Memory B cell (primary cell): ENCODE measurements around the gene PRMT7.

Source experiments
- ATAC-seq: fragments of 150-1000 bp; cut with Tn5 transposase; 2 replicates; pipeline ENCODE4 v1.10.0; 2021; ENCODE audit warnings: low read depth, mild to moderate bottlenecking, moderate library complexity
- DNase-seq, 2 donors: peaks; one replicate each; pipeline ENCODE4 v3.0.0; 2022; ENCODE audit warnings: low spot score in 2 of 2
- H3K27ac Mint-ChIP-seq: one replicate; pipeline ENCODE4 v1.8.0; 2022; ENCODE audit warnings: mild to moderate bottlenecking, moderate library complexity, mixed read lengths
- H3K27me3 Mint-ChIP-seq: one replicate; pipeline ENCODE4 v1.8.0; 2022; ENCODE audit warnings: mixed read lengths
- H3K36me3 Mint-ChIP-seq: one replicate; pipeline ENCODE4 v1.8.0; 2022; ENCODE audit warnings: mild to moderate bottlenecking, mixed read lengths
- H3K4me1 Mint-ChIP-seq: one replicate; pipeline ENCODE4 v1.8.0; 2022; ENCODE audit warnings: mixed read lengths
- H3K4me3 Mint-ChIP-seq: one replicate; pipeline ENCODE4 v1.8.0; 2022; ENCODE audit warnings: mild to moderate bottlenecking, moderate library complexity, mixed read lengths
- H3K9me3 Mint-ChIP-seq: one replicate; pipeline ENCODE4 v1.8.0; 2022; ENCODE audit warnings: mixed read lengths

Gene PRMT7

GRCh38 chr16:68364561-68364998, 53.8 kb downstream of the PRMT7 start:
- Mint-ChIP-seq H3K27me3 (no peaks in the 10 kb centered on the region), H3K4me1 (peaks cover 38% of the 10 kb centered on the region), H3K9me3 (no peaks in the 10 kb centered on the region), H3K27ac (no peak overlapping the region), H3K4me3 (peak overlapping the region; percentile 11), H3K36me3 (peaks cover 3% of the 10 kb centered on the region)
- DNase-seq, result no peak
- no peak for ATAC-seq

GRCh38 chr16:68365167-68365817, 54.5 kb downstream of the PRMT7 start:
- peak overlapping the region; percentile 62 for H3K27ac Mint-ChIP-seq

GRCh38 chr16:68366062-68366461, 55.2 kb downstream of the PRMT7 start:
- no peak for ATAC-seq
- Mint-ChIP-seq H3K27ac (no peak overlapping the region), H3K36me3 (no peaks in the 10 kb centered on the region), H3K4me1 (peaks cover 47% of the 10 kb centered on the region), H3K27me3 (no peaks in the 10 kb centered on the region), H3K9me3 (no peaks in the 10 kb centered on the region), H3K4me3 (no peak overlapping the region)
- no peak for DNase-seq

More at GRCh38 chr16:68365167-68365817, 54.5 kb downstream of the PRMT7 start:
- no peak for ATAC-seq
- Mint-ChIP-seq H3K4me1 (peaks cover 41% of the 10 kb centered on the region), H3K36me3 (peaks cover 3% of the 10 kb centered on the region), H3K27me3 (no peaks in the 10 kb centered on the region), H3K9me3 (no peaks in the 10 kb centered on the region), H3K4me3 (peak overlapping the region; percentile 46)
- DNase-seq, result no peak

- DNase-seq, result no peak
- peak; percentile 3 for ATAC-seq
- Mint-ChIP-seq H3K27ac (peak overlapping the region; percentile 90), H3K4me1 (peaks cover 47% of the 10 kb centered on the region), H3K9me3 (no peaks in the 10 kb centered on the region), H3K27me3 (no peaks in the 10 kb centered on the region), H3K4me3 (no peak overlapping the region), H3K36me3 (no peaks in the 10 kb centered on the region)
Observed at GRCh38 chr16:68367030-68367429, 56.2 kb downstream of the PRMT7 start.

GRCh38 chr16:68367440-68367839, 56.6 kb downstream of the PRMT7 start:
- Mint-ChIP-seq H3K9me3 (no peaks in the 10 kb centered on the region), H3K27me3 (no peaks in the 10 kb centered on the region), H3K4me1 (peaks cover 48% of the 10 kb centered on the region), H3K4me3 (no peak overlapping the region), H3K27ac (peak overlapping the region; percentile 90), H3K36me3 (no peaks in the 10 kb centered on the region)
- DNase-seq (no peak), ATAC-seq (no peak)

- H3K4me1 Mint-ChIP-seq, result peaks cover 50% of the 10 kb centered on the region
- H3K9me3 Mint-ChIP-seq, result no peaks in the 10 kb centered on the region
- ATAC-seq, result no peak
- H3K36me3 Mint-ChIP-seq, result no peaks in the 10 kb centered on the region
- no peaks in the 10 kb centered on the region for H3K27me3 Mint-ChIP-seq
- DNase-seq, result no peak
- H3K27ac Mint-ChIP-seq, result peak overlapping the region; percentile 90
- H3K4me3 Mint-ChIP-seq, result peak overlapping the region; percentile 84
Observed at GRCh38 chr16:68367891-68368290, 57.1 kb downstream of the PRMT7 start.

GRCh38 chr16:68368301-68368888, 57.6 kb downstream of the PRMT7 start:
- ATAC-seq (peak; percentile 83), DNase-seq (peak; percentile 46 to 53)
- H3K27me3 Mint-ChIP-seq, result no peaks in the 10 kb centered on the region
- peaks cover 50% of the 10 kb centered on the region for H3K4me1 Mint-ChIP-seq
- peak overlapping the region; percentile 84 for H3K4me3 Mint-ChIP-seq
- H3K9me3 Mint-ChIP-seq, result no peaks in the 10 kb centered on the region
- H3K27ac Mint-ChIP-seq, result peak overlapping the region; percentile 90
- no peaks in the 10 kb centered on the region for H3K36me3 Mint-ChIP-seq

- ATAC-seq (no peak), DNase-seq (no peak)
- no peaks in the 10 kb centered on the region for H3K36me3 Mint-ChIP-seq
- no peaks in the 10 kb centered on the region for H3K9me3 Mint-ChIP-seq
- peaks cover 50% of the 10 kb centered on the region for H3K4me1 Mint-ChIP-seq
- peak overlapping the region; percentile 90 for H3K27ac Mint-ChIP-seq
- no peaks in the 10 kb centered on the region for H3K27me3 Mint-ChIP-seq
- H3K4me3 Mint-ChIP-seq, result peak overlapping the region; percentile 84
Observed at GRCh38 chr16:68369168-68369567, 58.3 kb downstream of the PRMT7 start.

- no peaks in the 10 kb centered on the region for H3K27me3 Mint-ChIP-seq
- DNase-seq (no peak), ATAC-seq (peak; percentile 17)
- H3K27ac Mint-ChIP-seq, result peak overlapping the region; percentile 90
- peak overlapping the region; percentile 84 for H3K4me3 Mint-ChIP-seq
- H3K9me3 Mint-ChIP-seq, result no peaks in the 10 kb centered on the region
- no peaks in the 10 kb centered on the region for H3K36me3 Mint-ChIP-seq
- peaks cover 50% of the 10 kb centered on the region for H3K4me1 Mint-ChIP-seq
Observed at GRCh38 chr16:68369697-68370580, 59.1 kb downstream of the PRMT7 start.

- Mint-ChIP-seq H3K4me3 (peak overlapping the region; percentile 84), H3K27ac (peak overlapping the region; percentile 90), H3K9me3 (no peaks in the 10 kb centered on the region), H3K27me3 (no peaks in the 10 kb centered on the region), H3K4me1 (peaks cover 43% of the 10 kb centered on the region), H3K36me3 (no peaks in the 10 kb centered on the region)
- ATAC-seq, result peak; percentile 46
- DNase-seq, result no peak
Observed at GRCh38 chr16:68370581-68371275, 59.9 kb downstream of the PRMT7 start.

GRCh38 chr16:68371276-68371651, 60.4 kb downstream of the PRMT7 start:
- no peaks in the 10 kb centered on the region for H3K27me3 Mint-ChIP-seq
- DNase-seq, result no peak
- peaks cover 39% of the 10 kb centered on the region for H3K4me1 Mint-ChIP-seq
- no peaks in the 10 kb centered on the region for H3K9me3 Mint-ChIP-seq
- H3K27ac Mint-ChIP-seq, result no peak overlapping the region
- H3K36me3 Mint-ChIP-seq, result no peaks in the 10 kb centered on the region
- peak overlapping the region; percentile 84 for H3K4me3 Mint-ChIP-seq
- ATAC-seq, result no peak

- Mint-ChIP-seq H3K4me3 (no peak overlapping the region), H3K36me3 (no peaks in the 10 kb centered on the region), H3K9me3 (no peaks in the 10 kb centered on the region), H3K27me3 (no peaks in the 10 kb centered on the region), H3K4me1 (peaks cover 37% of the 10 kb centered on the region), H3K27ac (no peak overlapping the region)
- ATAC-seq (no peak), DNase-seq (no peak)
Observed at GRCh38 chr16:68371706-68372380, 61.0 kb downstream of the PRMT7 start.

GRCh38 chr16:68372381-68372720, 61.5 kb downstream of the PRMT7 start:
- no peaks in the 10 kb centered on the region for H3K27me3 Mint-ChIP-seq
- peaks cover 34% of the 10 kb centered on the region for H3K4me1 Mint-ChIP-seq
- no peaks in the 10 kb centered on the region for H3K9me3 Mint-ChIP-seq
- H3K27ac Mint-ChIP-seq, result no peak overlapping the region
- ATAC-seq (no peak), DNase-seq (no peak)
- H3K36me3 Mint-ChIP-seq, result no peaks in the 10 kb centered on the region
- no peak overlapping the region for H3K4me3 Mint-ChIP-seq
